HPDE6-E6E7 (cell line): Measurements from ENCODE around the gene PILRA.
"Not testable (repeated sequence)": the region's sequence is repeated elsewhere in the genome, so short reads cannot be mapped to it uniquely, and the experiment has no call there.

ENCODE experiments used
- DNase-seq: peaks from one replicate; pipeline ENCODE4 v3.0.0; 2011; ENCODE audit warnings: missing footprints; ENCODE audit errors: extremely low spot score

PILRA gene

GRCh38 chr7:100378114-100378755 is 4.9 kb downstream of the PILRA start:
- DNase-seq, result no peak

- no peak for DNase-seq
Measured at GRCh38 chr7:100380196-100380595, 6.9 kb downstream of the PILRA start.

- not testable (repeated sequence) for DNase-seq
Measured at GRCh38 chr7:100381531-100382233, 8.4 kb downstream of the PILRA start.

GRCh38 chr7:100382234-100382853 is 9.1 kb downstream of the PILRA start:
- not testable (repeated sequence) for DNase-seq

- no peak for DNase-seq
Measured at GRCh38 chr7:100384628-100385294, 11.5 kb downstream of the PILRA start.

- no peak for DNase-seq
Measured at GRCh38 chr7:100386940-100387339, 13.7 kb downstream of the PILRA start.

GRCh38 chr7:100387695-100388094 is 14.4 kb downstream of the PILRA start:
- DNase-seq, result no peak

- no peak for DNase-seq
Measured at GRCh38 chr7:100389437-100390088, 16.3 kb downstream of the PILRA start.

GRCh38 chr7:100390286-100391009 is 17.2 kb downstream of the PILRA start:
- no peak for DNase-seq

- no peak for DNase-seq
Measured at GRCh38 chr7:100393233-100393905, 20.1 kb downstream of the PILRA start.

GRCh38 chr7:100394077-100394476 is 20.8 kb downstream of the PILRA start:
- no peak for DNase-seq

- DNase-seq, result no peak
Measured at GRCh38 chr7:100396421-100396982, 23.2 kb downstream of the PILRA start.

- DNase-seq, result no peak
Measured at GRCh38 chr7:100397315-100398081, 24.2 kb downstream of the PILRA start.

- DNase-seq, result no peak
Measured at GRCh38 chr7:100398239-100398638, 25.0 kb downstream of the PILRA start.

GRCh38 chr7:100400041-100400440 is 26.8 kb downstream of the PILRA start:
- DNase-seq, result no peak

- no peak for DNase-seq
Measured at GRCh38 chr7:100400656-100401055, 27.4 kb downstream of the PILRA start.

GRCh38 chr7:100401811-100402210 is 28.5 kb downstream of the PILRA start:
- no peak for DNase-seq

- no peak for DNase-seq
Measured at GRCh38 chr7:100402241-100402640, 29.0 kb downstream of the PILRA start.

GRCh38 chr7:100406767-100407166 is 33.5 kb downstream of the PILRA start:
- no peak for DNase-seq
